PC-3 (cell line): ENCODE data around the gene PEX11G. TPM values are rescaled to one million over a fixed set of nuclear protein-coding genes. Genes with fewer than 3 reads are reported as not detected.
A peak's percentile ranks its signal among the peaks of the same experiment; 100 is the strongest.

ENCODE experiments used
- ATAC-seq: fragments of 200-7000 bp; cut with Tn5 transposase; 2 replicates; pipeline ENCODE4 v1.9.1; 2020; ENCODE audit warnings: mild to moderate bottlenecking, moderate library complexity
- Bru-seq: library from RNA; stranded (reverse); fragments of 400-500 nt; gene quantifications from one replicate; lab custom pipeline; 2021; lab: Mats Ljungman, UMichigan
- BruChase-seq, 2 experiments: library from RNA; stranded (reverse); fragments of 400-500 nt; gene quantifications; one replicate each; lab custom pipeline; 2021; lab: Mats Ljungman, UMichigan
- BruUV-seq: library from RNA; stranded (reverse); fragments of 400-500 nt; replicated peaks from 2 replicates; lab custom pipeline; 2021; lab: Mats Ljungman, UMichigan
- CTCF ChIA-PET: fragments of 300-600 bp; sonication (Branson Sonifier 250); formaldehyde crosslinking; loops from one replicate; lab custom pipeline; 2022; ENCODE audit warnings: antibody characterized with exemption; lab: Charles Lee
- POLR2A ChIA-PET: fragments of 300-600 bp; sonication (Branson Sonifier 250); formaldehyde crosslinking; loops from one replicate; lab custom pipeline; 2022; ENCODE audit warnings: antibody characterized with exemption; ENCODE audit not compliant: unreplicated experiment; lab: Charles Lee
- DNase-seq: peaks from one replicate; pipeline ENCODE4 v3.0.0-alpha.2; 2015
- H2AFZ ChIP-seq: fragments of 300-600 bp; sonication (generic); 2 replicates; pipeline ENCODE4 v1.6.0; 2016; ENCODE audit warnings: antibody characterized with exemption, low read length
- H3F3A ChIP-seq: fragments of 300-600 bp; sonication (generic); one replicate; pipeline ENCODE4 v1.6.0; 2017; ENCODE audit warnings: antibody characterized with exemption, low read length, control low read depth, mild to moderate bottlenecking; ENCODE audit not compliant: unreplicated experiment
- H3K27ac ChIP-seq: fragments of 300-600 bp; sonication (generic); 2 replicates; pipeline ENCODE4 v1.5.1; 2016; ENCODE audit warnings: mild to moderate bottlenecking, low read length
- H3K27me3 ChIP-seq: fragments of 300-600 bp; sonication (generic); 2 replicates; pipeline ENCODE4 v1.6.1; 2016; ENCODE audit warnings: low read length, mixed read lengths
- H3K36me3 ChIP-seq: fragments of 300-600 bp; sonication (generic); 2 replicates; pipeline ENCODE4 v1.6.1; 2016; ENCODE audit warnings: low read depth, mixed run types, low read length, mixed read lengths
- H3K4me1 ChIP-seq: fragments of 300-600 bp; sonication (generic); 2 replicates; pipeline ENCODE4 v1.5.1; 2016; ENCODE audit warnings: low read length; ENCODE audit not compliant: insufficient read depth
- H3K4me2 ChIP-seq: fragments of 300-600 bp; sonication (generic); 2 replicates; pipeline ENCODE4 v1.6.0; 2016; ENCODE audit warnings: low read length
- H3K4me3 ChIP-seq: fragments of 300-600 bp; sonication (generic); 2 replicates; pipeline ENCODE4 v1.5.1; 2016; ENCODE audit warnings: mild to moderate bottlenecking, low read length, mixed read lengths
- H3K79me2 ChIP-seq: fragments of 300-600 bp; sonication (generic); 2 replicates; pipeline ENCODE4 v1.6.1; 2017; ENCODE audit warnings: low read length, mixed read lengths
- H3K9ac ChIP-seq: fragments of 300-600 bp; sonication (generic); 2 replicates; pipeline ENCODE4 v1.6.0; 2016; ENCODE audit warnings: mild to moderate bottlenecking, low read length
- H3K9me2 ChIP-seq: fragments of 300-600 bp; sonication (generic); replicated peaks from 2 replicates; pipeline ENCODE4 v1.6.1; 2016; ENCODE audit warnings: mixed run types, low read length, mixed read lengths
- H3K9me3 ChIP-seq: fragments of 300-600 bp; sonication (generic); 2 replicates; pipeline ENCODE4 v1.6.1; 2016; ENCODE audit warnings: low read length, mixed read lengths
- H4K20me1 ChIP-seq: fragments of 300-600 bp; sonication (generic); 2 replicates; pipeline ENCODE4 v1.6.1; 2016; ENCODE audit warnings: low read length, mixed read lengths
- EZH2 ChIP-seq: fragments of 300-600 bp; sonication (generic); IDR thresholded peaks from one replicate; pipeline ENCODE4 v1.6.1; 2017; ENCODE audit warnings: antibody characterized with exemption, mild to moderate bottlenecking, low read length; ENCODE audit not compliant: unreplicated experiment
- EZH2phosphoT487 ChIP-seq: fragments of 300-600 bp; sonication (generic); IDR thresholded peaks from 2 replicates; pipeline ENCODE4 v1.6.1; 2018; ENCODE audit warnings: mild to moderate bottlenecking, antibody characterized with exemption, low read length, borderline replicate concordance
- intact Hi-C: fragments of 100-400 bp; cut with micrococcal nuclease; formaldehyde crosslinking; loops from 2 replicates; pipeline ENCODE4 v1.9.0; 2023
- long read RNA-seq: library from polyadenylated mRNA; unstranded; transcript quantifications from one replicate; pipeline ENCODE4 v2.0.0, GENCODE V29; 2021; ENCODE audit not compliant: unreplicated experiment
- total RNA-seq: library from RNA; depleted of rRNA; stranded (reverse); fragments of >200 nt; gene quantifications from 2 replicates; pipeline ENCODE4 v1.2.3, GENCODE V29; 2014; rRNA removed
- TF ChIP-seq, protein P1 (sequence below): fragments of 300-600 bp; sonication (generic); conservative IDR thresholded peaks from 2 replicates; pipeline ENCODE4 v1.5.1; 2017; ENCODE audit warnings: antibody characterized with exemption, low read depth, mild to moderate bottlenecking, low read length

Gene PEX11G
- total RNA-seq (6.6 and 8.6 TPM in 2 replicates), Bru-seq, nascent RNA (percentile 45 among the genes with signal in this experiment), BruChase-seq, experiment 1, labeled RNA remaining after a 6-hour chase (percentile 27 among the genes with signal in this experiment), BruChase-seq, experiment 2, labeled RNA remaining after a 2-hour chase (percentile 37 among the genes with signal in this experiment)
- long read RNA-seq, transcript PEX11G-201 (5 exons, 1,062 nt) = major isoform, 7 of 22 reads
- long read RNA-seq, partial matches to known transcripts = 1 of 22 reads
- long read RNA-seq, other reads (novel, unspliced or antisense) = 14 of 22 reads

DNA sequence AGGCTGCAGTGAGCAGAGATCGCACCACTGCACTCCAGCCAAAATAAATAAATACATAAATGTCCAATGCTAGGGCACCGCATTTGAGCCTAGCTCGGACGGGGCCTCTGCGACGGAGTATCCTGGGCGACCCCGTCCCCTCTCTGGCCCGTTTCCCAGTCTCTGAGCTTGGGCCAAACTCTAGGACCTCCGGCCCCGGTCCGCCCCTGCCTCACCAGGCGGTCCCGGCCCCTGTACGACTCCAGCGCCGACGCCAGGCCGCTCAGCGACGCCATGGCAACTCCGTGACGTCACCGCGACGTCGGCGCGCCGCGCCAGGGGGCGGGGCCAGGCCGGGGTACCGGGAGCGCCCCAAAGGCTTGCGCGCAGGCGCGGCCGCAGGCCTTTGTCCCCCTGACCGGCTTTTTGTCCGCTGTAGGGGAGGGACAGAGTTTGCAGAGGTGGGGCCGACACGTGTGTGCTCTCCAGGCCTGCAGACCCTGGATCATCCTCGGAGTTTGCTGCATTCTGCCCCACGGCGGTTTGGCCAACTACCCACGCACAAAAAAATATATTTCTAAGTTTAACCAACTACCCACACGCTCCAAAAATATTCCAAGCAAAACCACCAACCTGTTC lies at the start of gene PEX11G:
Gene PEX11G (minus strand): TSS at position 300 of the 618 bp plus-strand sequence. CDS start 25 bp downstream, at position 275.
- no TSS peak for BruUV-seq
- ATAC-seq (peak; percentile 96), DNase-seq (peak; percentile 94)
- CTCF ChIA-PET = no interaction called here
- Histone ChIP-seq H2AFZ (peak within 1 kb of the TSS; percentile 96), H3K79me2 (no peaks in the 10 kb centered on the region), H4K20me1 (no peaks in the 10 kb centered on the region), H3K4me1 (peaks cover 9% of the 10 kb centered on the region), H3K27ac (peak within 1 kb of the TSS; percentile 43), H3K36me3 (no peaks in the 10 kb centered on the region), H3K27me3 (no peaks in the 10 kb centered on the region), H3K9me2 (no peaks in the 10 kb centered on the region), H3F3A (no peaks in the 10 kb centered on the region), H3K9me3 (no peaks in the 10 kb centered on the region), H3K9ac (peak within 1 kb of the TSS; percentile 81), H3K4me2 (peak within 1 kb of the TSS; percentile 89), H3K4me3 (peak within 1 kb of the TSS; percentile 70)
- TF ChIP-seq EZH2phosphoT487 = no peak
- TF ChIP-seq EZH2 = no peak
- TF ChIP-seq, protein P1, sequence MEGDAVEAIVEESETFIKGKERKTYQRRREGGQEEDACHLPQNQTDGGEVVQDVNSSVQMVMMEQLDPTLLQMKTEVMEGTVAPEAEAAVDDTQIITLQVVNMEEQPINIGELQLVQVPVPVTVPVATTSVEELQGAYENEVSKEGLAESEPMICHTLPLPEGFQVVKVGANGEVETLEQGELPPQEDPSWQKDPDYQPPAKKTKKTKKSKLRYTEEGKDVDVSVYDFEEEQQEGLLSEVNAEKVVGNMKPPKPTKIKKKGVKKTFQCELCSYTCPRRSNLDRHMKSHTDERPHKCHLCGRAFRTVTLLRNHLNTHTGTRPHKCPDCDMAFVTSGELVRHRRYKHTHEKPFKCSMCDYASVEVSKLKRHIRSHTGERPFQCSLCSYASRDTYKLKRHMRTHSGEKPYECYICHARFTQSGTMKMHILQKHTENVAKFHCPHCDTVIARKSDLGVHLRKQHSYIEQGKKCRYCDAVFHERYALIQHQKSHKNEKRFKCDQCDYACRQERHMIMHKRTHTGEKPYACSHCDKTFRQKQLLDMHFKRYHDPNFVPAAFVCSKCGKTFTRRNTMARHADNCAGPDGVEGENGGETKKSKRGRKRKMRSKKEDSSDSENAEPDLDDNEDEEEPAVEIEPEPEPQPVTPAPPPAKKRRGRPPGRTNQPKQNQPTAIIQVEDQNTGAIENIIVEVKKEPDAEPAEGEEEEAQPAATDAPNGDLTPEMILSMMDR = no peak
- intact Hi-C loops = loop anchor here (2.0 kb wide), 1 partner anchor 46 kb away; the partner anchor contains the start of gene PNPLA6
- POLR2A ChIA-PET = no interaction called here

GRCh38 chr19:7535998-7536695 lies 47.3 kb upstream of the PEX11G start:
- Histone ChIP-seq H3K4me1 (peaks cover 10% of the 10 kb centered on the region), H3K9me3 (no peaks in the 10 kb centered on the region), H3K4me3 (peak overlapping the region; percentile 98), H3K9me2 (no peaks in the 10 kb centered on the region), H3F3A (no peaks in the 10 kb centered on the region), H2AFZ (peak overlapping the region; percentile 99), H3K9ac (peak overlapping the region; percentile 78), H3K79me2 (peaks cover 9% of the 10 kb centered on the region), H3K27me3 (no peaks in the 10 kb centered on the region), H3K27ac (no peak overlapping the region), H4K20me1 (no peaks in the 10 kb centered on the region), H3K36me3 (peaks cover 16% of the 10 kb centered on the region), H3K4me2 (peak overlapping the region; percentile 96)
- POLR2A ChIA-PET = no interaction called here
- DNase-seq (no peak), ATAC-seq (no peak)
- TF ChIP-seq, protein P1 = no peak
- TF ChIP-seq EZH2phosphoT487 (no peak), EZH2 (no peak)
- CTCF ChIA-PET = no interaction called here
- intact Hi-C loops = loop anchor here (2.0 to 10.0 kb wide), 3 partner anchors 47 to 1851 kb away; partner anchors contain the start of genes HSD11B1L, MICOS13 and PEX11G
- no TSS peak for BruUV-seq
